ENCODE data around the gene NSMF.

Gene NSMF

DNA sequence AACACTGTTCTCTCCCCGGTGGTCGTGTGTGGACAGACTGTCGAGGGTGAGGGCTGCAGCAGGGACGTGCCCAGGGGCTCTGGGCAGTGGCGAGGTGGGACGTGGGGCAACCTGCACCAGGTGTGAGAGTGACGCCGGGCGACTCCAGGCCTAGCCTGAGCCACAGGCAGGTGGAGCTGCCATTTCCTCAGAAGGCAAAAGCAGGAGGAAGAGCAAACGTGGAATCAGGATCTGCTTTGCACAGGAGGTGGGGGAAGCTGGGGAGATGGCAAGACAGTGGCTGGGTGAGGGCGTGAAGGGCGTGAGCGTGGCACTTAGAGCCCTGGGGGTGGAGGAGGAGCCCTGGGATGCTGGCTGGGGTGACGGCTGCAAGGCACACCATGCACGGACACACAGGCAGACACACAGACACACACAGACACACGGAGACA is 39.6 kb upstream of the NSMF start:
- no peak overlapping the region for H3K9ac ChIP-seq (ENCODE audit: low read depth, low read length)

DNA sequence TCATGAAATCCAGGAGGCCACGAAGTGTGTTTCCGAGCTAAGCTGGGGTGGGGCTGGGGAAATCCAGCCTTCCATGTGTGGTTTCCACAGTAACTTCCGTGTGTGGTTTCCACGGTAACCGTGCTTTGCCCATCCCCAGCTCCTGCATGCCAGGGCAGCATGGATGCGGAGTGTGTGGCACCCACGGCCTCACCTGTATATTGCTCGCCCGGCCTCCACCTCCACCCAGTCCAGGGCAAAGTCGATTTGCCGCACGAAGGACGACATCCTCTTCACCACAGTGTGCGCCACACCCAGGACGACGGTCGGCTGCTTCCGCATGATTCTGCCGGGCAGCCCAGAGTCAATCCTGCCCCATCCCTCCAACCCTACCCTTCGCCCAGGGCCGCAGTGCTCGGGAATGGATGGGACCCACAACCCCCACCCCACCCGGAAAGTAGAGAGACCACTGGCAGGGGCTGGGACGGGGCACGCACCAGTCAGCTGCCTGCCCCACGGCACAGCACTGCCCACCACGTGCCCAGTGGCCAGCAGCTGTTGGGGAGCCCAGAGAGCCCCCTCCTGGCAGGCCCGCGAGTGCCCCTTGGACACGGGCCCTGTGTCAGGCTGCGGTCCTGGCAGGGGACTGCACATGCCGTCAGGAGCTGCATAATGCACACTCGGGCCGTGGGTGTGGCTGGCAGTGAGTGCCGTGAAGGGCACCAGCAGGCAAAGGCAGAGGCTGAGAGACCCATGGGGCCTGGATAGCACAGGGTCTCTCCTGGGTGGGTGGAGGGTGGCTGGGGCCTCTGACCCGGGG is 39.0 kb upstream of the NSMF start:
- Histone ChIP-seq H3K4me1 (ENCODE audit: insufficient read depth, low read length) (no peaks in the 10 kb centered on the region), H3K9me3 (ENCODE audit: insufficient read depth, low read depth, low read length) (no peaks in the 10 kb centered on the region), H3K4me3 (ENCODE audit: low read length) (no peak overlapping the region), H3K36me3 (ENCODE audit: insufficient read depth, low read length) (no peaks in the 10 kb centered on the region), H3K27ac (ENCODE audit: low read depth, low read length) (no peak overlapping the region), H3K9ac (ENCODE audit: low read depth, low read length) (no peak overlapping the region), H3K27me3 (ENCODE audit: insufficient read depth, low read length) (no peaks in the 10 kb centered on the region)
- 91% methylated on average over 36 of the region's 36 CpGs for WGBS

More for the DNA sequence above, 39.6 kb upstream of the NSMF start:
- Histone ChIP-seq H3K36me3 (ENCODE audit: insufficient read depth, low read length) (no peaks in the 10 kb centered on the region), H3K9me3 (ENCODE audit: insufficient read depth, low read depth, low read length) (no peaks in the 10 kb centered on the region), H3K27ac (ENCODE audit: low read depth, low read length) (no peak overlapping the region), H3K27me3 (ENCODE audit: insufficient read depth, low read length) (no peaks in the 10 kb centered on the region), H3K4me1 (ENCODE audit: insufficient read depth, low read length) (no peaks in the 10 kb centered on the region), H3K4me3 (ENCODE audit: low read length) (no peak overlapping the region)
- WGBS: 84% methylated on average over 16 of the region's 16 CpGs

DNA sequence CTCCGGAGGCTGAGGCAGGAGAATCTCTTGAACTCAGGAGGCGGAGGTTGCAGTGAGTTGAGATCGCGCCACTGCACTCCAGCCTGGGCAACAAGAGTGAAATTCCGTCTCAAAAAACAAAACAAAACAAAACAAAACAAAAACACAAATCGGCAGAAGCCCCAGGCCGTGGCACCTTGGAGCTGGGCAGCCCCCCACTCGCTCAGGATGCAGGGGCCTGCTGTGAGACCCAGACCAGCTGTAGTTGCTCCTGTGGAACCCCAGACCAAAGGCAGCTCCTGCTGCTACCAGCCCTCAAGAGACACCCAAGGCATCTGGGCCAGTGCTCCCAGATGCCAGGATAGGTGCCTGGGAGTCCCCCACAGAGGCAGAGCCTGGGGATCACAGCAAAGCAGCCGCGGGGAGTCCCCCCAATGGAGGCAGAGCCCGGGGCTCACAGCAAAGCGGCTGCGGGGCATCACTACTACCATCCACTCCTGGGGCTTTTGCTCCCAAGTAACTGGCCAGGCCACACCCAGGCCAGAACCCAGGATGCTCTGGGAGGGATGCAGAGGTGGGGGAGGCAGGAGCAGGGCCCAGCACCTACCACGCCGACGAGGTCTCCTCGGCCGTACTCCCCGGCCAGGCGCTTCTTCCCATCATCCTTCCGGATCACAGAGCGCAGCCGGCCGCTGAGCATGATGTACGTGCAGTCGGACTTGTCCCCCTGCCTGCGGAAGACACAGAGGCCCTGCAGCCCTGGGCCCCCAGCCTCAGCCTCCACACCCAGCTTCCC is 37.7 kb upstream of the NSMF start:
- H3K27me3 ChIP-seq (ENCODE audit: insufficient read depth, low read length): no peaks in the 10 kb centered on the region
- H3K9me3 ChIP-seq (ENCODE audit: insufficient read depth, low read depth, low read length): no peaks in the 10 kb centered on the region
- H3K4me3 ChIP-seq (ENCODE audit: low read length): no peak overlapping the region
- no peaks in the 10 kb centered on the region for H3K4me1 ChIP-seq (ENCODE audit: insufficient read depth, low read length)
- WGBS: 95% methylated on average over 27 of the region's 27 CpGs
- no peaks in the 10 kb centered on the region for H3K36me3 ChIP-seq (ENCODE audit: insufficient read depth, low read length)
- H3K27ac ChIP-seq (ENCODE audit: low read depth, low read length): no peak overlapping the region
- H3K9ac ChIP-seq (ENCODE audit: low read depth, low read length): no peak overlapping the region

GRCh38 chr9:137494550-137495351 is 35.6 kb upstream of the NSMF start:
- Histone ChIP-seq H3K27me3 (ENCODE audit: insufficient read depth, low read length) (no peaks in the 10 kb centered on the region), H3K36me3 (ENCODE audit: insufficient read depth, low read length) (no peaks in the 10 kb centered on the region), H3K9ac (ENCODE audit: low read depth, low read length) (no peak overlapping the region), H3K4me1 (ENCODE audit: insufficient read depth, low read length) (no peaks in the 10 kb centered on the region), H3K9me3 (ENCODE audit: insufficient read depth, low read depth, low read length) (no peaks in the 10 kb centered on the region), H3K4me3 (ENCODE audit: low read length) (no peak overlapping the region), H3K27ac (ENCODE audit: low read depth, low read length) (no peak overlapping the region)
- WGBS: 95% methylated on average over 46 of the region's 46 CpGs

GRCh38 chr9:137494104-137494544 is 35.0 kb upstream of the NSMF start:
- Histone ChIP-seq H3K36me3 (ENCODE audit: insufficient read depth, low read length) (no peaks in the 10 kb centered on the region), H3K27ac (ENCODE audit: low read depth, low read length) (no peak overlapping the region), H3K4me3 (ENCODE audit: low read length) (no peak overlapping the region), H3K9ac (ENCODE audit: low read depth, low read length) (no peak overlapping the region), H3K9me3 (ENCODE audit: insufficient read depth, low read depth, low read length) (no peaks in the 10 kb centered on the region), H3K27me3 (ENCODE audit: insufficient read depth, low read length) (no peaks in the 10 kb centered on the region), H3K4me1 (ENCODE audit: insufficient read depth, low read length) (no peaks in the 10 kb centered on the region)
- 86% methylated on average over 13 of the region's 13 CpGs for WGBS

DNA sequence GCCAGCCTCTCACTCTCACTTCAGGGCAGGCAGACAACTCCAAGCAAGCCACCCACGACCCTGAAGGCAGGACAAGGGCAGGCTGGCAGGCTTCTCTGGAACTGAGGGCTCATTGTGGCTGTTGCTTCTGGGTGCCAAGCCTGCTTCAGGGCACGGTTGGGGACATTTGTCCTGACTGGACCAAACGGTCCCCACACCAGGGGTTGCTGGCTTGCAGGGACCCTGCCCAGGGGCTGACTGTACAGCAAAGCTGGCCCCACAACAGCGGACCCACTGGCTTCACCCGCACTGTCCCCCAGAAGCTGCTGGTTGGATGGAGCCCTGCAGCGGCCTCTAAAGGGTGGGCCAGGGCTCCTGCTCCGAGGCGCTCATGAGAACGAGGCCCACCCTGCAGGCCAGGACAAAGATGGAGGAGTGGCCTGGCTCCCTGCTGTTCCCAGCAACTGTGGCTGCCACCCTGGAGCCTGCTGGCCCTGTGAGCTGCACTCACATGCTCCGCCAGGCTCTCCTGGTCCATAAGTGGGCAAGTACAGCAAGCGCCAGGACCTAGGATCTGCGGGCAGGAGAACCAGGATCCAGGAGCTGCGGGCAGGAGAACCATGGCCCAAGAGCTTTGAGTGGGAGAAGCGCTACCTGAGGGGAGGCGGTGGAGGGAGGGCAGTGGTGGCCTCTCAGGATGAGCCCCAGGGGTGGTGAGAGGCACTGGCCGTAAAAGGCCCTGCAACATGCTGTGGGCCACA is 34.4 kb upstream of the NSMF start:
- no peak overlapping the region for H3K4me3 ChIP-seq (ENCODE audit: low read length)
- H3K36me3 ChIP-seq (ENCODE audit: insufficient read depth, low read length): no peaks in the 10 kb centered on the region
- no peak overlapping the region for H3K9ac ChIP-seq (ENCODE audit: low read depth, low read length)
- H3K9me3 ChIP-seq (ENCODE audit: insufficient read depth, low read depth, low read length): no peaks in the 10 kb centered on the region
- 93% methylated on average over 16 of the region's 16 CpGs for WGBS
- H3K4me1 ChIP-seq (ENCODE audit: insufficient read depth, low read length): no peaks in the 10 kb centered on the region
- no peak overlapping the region for H3K27ac ChIP-seq (ENCODE audit: low read depth, low read length)
- no peaks in the 10 kb centered on the region for H3K27me3 ChIP-seq (ENCODE audit: insufficient read depth, low read length)

- Histone ChIP-seq H3K9ac (ENCODE audit: low read depth, low read length) (no peak overlapping the region), H3K9me3 (ENCODE audit: insufficient read depth, low read depth, low read length) (no peaks in the 10 kb centered on the region), H3K27me3 (ENCODE audit: insufficient read depth, low read length) (no peaks in the 10 kb centered on the region), H3K27ac (ENCODE audit: low read depth, low read length) (no peak overlapping the region), H3K4me3 (ENCODE audit: low read length) (no peak overlapping the region), H3K36me3 (ENCODE audit: insufficient read depth, low read length) (no peaks in the 10 kb centered on the region), H3K4me1 (ENCODE audit: insufficient read depth, low read length) (no peaks in the 10 kb centered on the region)
- WGBS: 90% methylated on average over 18 of the region's 20 CpGs
Measured at GRCh38 chr9:137492464-137493363, 33.6 kb upstream of the NSMF start.

GRCh38 chr9:137491735-137492432 is 32.8 kb upstream of the NSMF start:
- Histone ChIP-seq H3K36me3 (ENCODE audit: insufficient read depth, low read length) (no peaks in the 10 kb centered on the region), H3K9ac (ENCODE audit: low read depth, low read length) (no peak overlapping the region), H3K9me3 (ENCODE audit: insufficient read depth, low read depth, low read length) (no peaks in the 10 kb centered on the region), H3K4me3 (ENCODE audit: low read length) (no peak overlapping the region), H3K27me3 (ENCODE audit: insufficient read depth, low read length) (no peaks in the 10 kb centered on the region), H3K4me1 (ENCODE audit: insufficient read depth, low read length) (no peaks in the 10 kb centered on the region), H3K27ac (ENCODE audit: low read depth, low read length) (no peak overlapping the region)
- WGBS: 93% methylated on average over 12 of the region's 13 CpGs

DNA sequence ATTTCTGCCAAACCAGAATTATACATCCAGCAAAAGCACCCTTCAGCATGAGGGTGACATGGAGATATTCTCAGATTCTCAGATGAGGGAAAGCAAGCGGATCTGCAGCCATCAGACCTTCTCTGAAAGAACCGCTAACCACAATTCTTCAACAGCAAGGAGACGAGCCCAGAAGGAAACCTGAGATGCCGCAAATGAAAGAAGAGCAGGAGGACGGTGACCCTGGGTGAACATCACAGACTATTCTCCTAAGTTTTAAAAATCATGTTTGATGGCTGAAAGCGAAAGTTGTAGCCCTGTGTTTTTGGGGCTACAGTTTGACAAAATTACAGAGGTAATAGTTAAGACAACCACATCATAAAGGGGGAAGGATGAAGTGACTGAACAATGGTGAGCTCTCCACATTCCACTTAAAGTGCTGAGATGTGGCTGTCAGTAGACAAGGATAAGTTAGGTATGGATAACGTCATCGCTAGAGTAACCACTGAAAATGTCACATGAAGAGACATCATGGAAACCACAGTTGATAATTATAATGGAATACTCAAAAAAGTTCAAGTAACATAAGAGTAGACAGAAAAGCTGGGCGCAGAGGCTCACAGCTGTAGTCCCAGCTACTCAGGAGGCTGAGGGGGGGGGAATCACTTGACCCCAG is 31.5 kb upstream of the NSMF start:
- Histone ChIP-seq H3K36me3 (ENCODE audit: insufficient read depth, low read length) (no peaks in the 10 kb centered on the region), H3K4me3 (ENCODE audit: low read length) (no peak overlapping the region), H3K9me3 (ENCODE audit: insufficient read depth, low read depth, low read length) (no peaks in the 10 kb centered on the region), H3K9ac (ENCODE audit: low read depth, low read length) (no peak overlapping the region), H3K27me3 (ENCODE audit: insufficient read depth, low read length) (no peaks in the 10 kb centered on the region), H3K27ac (ENCODE audit: low read depth, low read length) (no peak overlapping the region), H3K4me1 (ENCODE audit: insufficient read depth, low read length) (no peaks in the 10 kb centered on the region)
- 88% methylated on average over 9 of the region's 9 CpGs for WGBS
